Middle frontal gyrus (tissue), 1 donor: ENCODE data around the gene HOOK2.
"Not testable (repeated sequence)": the region's sequence is repeated elsewhere in the genome, so short reads cannot be mapped to it uniquely, and the experiment has no call there.

Experiments used
- DNase-seq: peaks from one replicate; pipeline ENCODE4 v3.0.0-alpha.2; 2015; ENCODE audit warnings: low spot score; ENCODE audit errors: extremely low spot score

Gene HOOK2, protein sequence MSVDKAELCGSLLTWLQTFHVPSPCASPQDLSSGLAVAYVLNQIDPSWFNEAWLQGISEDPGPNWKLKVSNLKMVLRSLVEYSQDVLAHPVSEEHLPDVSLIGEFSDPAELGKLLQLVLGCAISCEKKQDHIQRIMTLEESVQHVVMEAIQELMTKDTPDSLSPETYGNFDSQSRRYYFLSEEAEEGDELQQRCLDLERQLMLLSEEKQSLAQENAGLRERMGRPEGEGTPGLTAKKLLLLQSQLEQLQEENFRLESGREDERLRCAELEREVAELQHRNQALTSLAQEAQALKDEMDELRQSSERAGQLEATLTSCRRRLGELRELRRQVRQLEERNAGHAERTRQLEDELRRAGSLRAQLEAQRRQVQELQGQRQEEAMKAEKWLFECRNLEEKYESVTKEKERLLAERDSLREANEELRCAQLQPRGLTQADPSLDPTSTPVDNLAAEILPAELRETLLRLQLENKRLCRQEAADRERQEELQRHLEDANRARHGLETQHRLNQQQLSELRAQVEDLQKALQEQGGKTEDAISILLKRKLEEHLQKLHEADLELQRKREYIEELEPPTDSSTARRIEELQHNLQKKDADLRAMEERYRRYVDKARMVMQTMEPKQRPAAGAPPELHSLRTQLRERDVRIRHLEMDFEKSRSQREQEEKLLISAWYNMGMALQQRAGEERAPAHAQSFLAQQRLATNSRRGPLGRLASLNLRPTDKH

DNA sequence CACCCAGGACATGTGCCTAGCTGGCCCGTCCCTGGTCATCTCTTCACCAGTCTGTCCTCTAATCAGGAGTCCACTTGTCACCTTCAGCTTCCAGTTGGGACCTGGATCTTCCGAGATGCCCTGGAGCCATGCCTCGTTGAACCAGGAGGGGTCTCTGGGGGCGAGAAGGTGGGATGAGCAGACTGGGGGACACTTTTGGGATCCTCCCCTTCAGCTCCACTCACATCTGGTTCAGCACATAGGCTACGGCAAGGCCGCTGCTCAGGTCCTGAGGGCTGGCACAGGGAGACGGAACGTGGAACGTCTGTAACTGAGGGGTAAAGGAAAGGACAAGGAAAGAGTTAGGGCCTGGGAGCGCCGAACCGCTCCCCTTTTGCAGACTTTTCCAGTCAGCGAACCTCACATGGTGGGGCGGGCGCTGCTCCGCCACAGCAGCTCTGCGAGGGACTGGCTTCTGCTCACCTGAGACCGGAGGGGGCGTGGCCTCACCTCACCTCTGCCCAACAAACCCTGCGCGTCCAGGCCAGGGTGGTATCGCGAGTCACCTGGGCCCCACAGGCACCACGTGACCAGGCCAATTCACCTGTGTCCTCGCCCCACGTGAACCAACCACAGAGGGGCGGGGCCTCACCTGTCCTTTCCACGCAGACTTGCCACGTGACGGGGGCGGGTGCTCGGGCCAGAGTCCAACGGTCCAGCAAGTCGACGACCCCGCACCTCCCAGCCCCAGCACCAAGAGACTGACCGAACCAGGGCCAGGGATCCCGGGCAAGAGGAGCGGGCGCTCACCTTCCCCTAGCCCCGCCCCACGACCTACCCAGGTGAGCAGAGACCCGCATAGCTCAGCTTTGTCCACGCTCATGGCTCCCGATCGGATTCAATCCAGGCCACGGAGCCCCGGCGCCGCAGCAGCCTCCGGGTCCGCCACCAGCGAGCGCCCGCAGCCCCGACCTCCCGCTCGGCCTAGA lies at the start of gene HOOK2:
Gene HOOK2, minus strand, starts transcription at position 965 of the 968 bp plus-strand sequence. Its CDS starts 103 bp downstream, at position 862.
- no peak for DNase-seq

- DNase-seq = no peak
These were observed 46.4 kb upstream of the HOOK2 start for GRCh38 chr19:12821761-12822160.

DNA sequence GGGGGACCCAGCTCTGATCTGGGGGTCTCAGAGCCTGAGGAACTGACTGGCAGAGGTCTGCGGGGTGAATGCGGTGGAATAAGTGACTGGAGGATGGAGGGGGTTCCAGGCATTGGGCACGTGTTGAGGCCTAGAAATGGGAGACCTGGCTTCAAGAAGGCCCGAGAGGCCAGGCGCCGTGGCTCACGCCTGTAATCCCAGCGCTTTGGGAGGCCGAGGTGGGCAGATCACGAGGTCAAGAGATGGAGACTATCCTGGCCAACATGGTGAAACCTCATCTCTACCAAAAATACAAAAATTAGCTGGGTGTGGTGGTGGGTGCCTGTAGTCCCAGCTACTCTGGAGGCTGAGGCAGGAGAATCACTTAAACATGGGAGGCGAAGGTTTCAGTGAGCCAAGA lies 42.5 kb upstream of the HOOK2 start:
- DNase-seq = not testable (repeated sequence)

GRCh38 chr19:12817188-12817587 lies 41.8 kb upstream of the HOOK2 start:
- not testable (repeated sequence) for DNase-seq

GRCh38 chr19:12815088-12815487 lies 39.7 kb upstream of the HOOK2 start:
- no peak for DNase-seq

GRCh38 chr19:12806242-12807081 lies 31.1 kb upstream of the HOOK2 start, which contains the start of gene RNASEH2A:
RNASEH2A (plus strand) TSS chr19:12806584; CDS start chr19:12806674, 90 bp downstream.
- DNase-seq = peak; percentile 89

DNA sequence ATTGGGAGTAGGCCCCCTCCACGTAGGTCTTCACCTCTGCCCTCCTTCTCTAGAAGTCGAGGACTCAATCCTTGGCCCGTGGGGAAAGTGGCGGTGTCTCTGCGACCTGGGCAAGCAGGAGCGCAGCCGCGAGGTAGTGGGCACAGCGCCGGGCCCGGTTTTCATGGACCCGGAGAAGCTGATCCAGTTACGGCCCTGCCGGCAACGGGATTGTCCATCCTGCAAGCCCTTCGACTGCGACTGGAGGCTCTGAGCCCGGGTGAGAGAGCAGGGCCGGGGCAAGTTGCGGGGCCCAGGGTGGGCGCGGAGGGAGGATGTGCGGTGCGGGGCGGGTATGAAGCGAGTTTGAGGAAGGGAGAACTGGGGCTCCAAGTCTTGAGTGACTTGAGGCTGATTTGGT lies 28.7 kb upstream of the HOOK2 start:
- DNase-seq = no peak

GRCh38 chr19:12802267-12803106 lies 27.1 kb upstream of the HOOK2 start:
- DNase-seq = no peak

DNA sequence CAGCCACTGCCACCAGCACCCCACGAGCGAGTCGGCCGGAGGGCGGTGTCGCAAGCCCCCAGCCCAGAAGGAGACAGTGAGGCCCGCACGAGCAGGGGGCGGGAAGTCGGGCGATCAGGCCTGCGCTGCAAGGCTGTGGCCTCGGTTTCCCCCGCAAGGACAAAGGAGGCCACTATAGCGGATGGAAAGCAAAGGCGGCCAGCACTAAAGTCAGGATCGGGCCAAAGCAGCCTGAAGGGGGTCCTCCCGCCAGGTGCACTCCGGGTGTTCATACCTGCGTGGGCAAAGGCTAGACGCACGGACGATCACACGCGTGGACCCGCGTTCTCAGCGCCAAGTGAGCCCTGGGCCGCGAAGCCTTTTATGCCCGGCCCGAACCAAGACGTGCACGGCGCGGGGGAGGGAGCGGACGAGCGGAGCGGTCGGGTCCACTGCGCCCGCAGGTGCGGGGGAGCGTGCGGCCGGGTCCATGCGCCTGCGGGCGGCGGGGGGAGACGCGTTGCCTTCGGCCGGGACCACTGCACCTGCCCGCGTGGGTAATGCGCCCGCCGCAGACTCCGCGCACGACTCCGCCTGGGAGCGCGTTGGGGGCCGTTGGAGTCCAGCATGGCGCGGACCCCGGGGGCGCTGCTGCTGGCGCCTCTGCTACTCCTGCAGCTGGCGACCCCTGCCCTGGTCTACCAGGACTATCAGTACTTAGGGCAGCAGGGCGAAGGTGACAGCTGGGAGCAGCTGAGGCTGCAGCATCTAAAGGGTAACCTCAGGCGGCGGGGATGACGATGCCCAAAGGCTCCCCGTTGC lies 26.3 kb upstream of the HOOK2 start, which contains the start of the genes PRDX2 and THSD8:
Gene PRDX2, minus strand, starts transcription at position 335 of the 801 bp plus-strand sequence. CDS start 539 bp downstream, outside the sequence.
Gene THSD8, plus strand, starts transcription at position 604 of the 801 bp plus-strand sequence. Its CDS starts 3 bp downstream, at position 607.
- peak; percentile 67 for DNase-seq

DNA sequence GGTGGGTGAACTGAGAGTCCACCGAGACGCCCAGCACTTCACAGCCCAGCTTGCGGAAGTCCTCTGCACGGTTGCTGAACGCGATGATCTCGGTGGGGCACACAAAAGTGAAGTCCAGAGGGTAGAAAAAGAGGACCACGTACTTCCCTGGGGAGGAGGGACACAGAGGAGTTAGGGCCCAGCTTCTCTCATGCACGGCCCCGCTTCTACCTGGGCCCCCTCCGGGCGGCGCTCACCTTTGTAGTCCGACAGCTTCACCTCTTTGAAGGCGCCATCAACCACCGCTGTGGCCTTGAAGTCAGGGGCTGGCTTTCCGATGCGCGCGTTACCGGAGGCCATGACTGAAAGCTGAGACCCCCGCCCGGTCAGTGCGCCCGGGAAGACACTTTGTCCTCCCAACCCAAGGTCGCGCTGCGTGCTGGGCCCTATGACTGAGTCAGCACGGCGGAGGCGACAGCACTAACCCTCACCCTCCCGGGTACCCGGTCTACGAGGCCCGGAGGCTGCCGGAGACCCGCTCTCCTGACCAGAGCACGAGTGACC lies 25.6 kb upstream of the HOOK2 start:
- no peak for DNase-seq

- no peak for DNase-seq
These were observed 25.1 kb upstream of the HOOK2 start for GRCh38 chr19:12800466-12800770.

- DNase-seq = no peak
These were observed 24.6 kb upstream of the HOOK2 start for GRCh38 chr19:12799742-12800465.

DNA sequence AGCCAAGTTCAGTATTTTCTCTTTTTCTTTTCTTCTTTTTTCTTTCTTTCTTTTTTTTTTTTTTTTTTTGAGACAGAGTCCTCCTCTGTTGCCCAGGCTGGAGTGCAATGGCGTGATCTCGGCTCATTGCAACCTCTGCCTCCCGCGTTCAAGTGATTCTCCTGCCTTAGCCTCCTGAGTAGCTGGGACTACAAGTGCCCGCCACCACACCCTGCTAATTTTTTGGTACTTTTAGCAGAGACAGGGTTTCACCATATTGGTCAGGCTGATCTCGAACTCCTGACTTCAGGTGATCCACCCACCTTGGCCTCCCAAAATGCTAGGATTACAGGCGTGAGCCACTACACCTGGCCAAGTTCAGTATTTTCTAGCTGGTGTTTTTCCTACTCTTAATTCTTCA lies 22.3 kb upstream of the HOOK2 start:
- DNase-seq = not testable (repeated sequence)

GRCh38 chr19:12797141-12797587 lies 21.8 kb upstream of the HOOK2 start:
- DNase-seq = no peak

- DNase-seq = no peak
These were observed 21.1 kb upstream of the HOOK2 start for GRCh38 chr19:12796146-12797071.

DNA sequence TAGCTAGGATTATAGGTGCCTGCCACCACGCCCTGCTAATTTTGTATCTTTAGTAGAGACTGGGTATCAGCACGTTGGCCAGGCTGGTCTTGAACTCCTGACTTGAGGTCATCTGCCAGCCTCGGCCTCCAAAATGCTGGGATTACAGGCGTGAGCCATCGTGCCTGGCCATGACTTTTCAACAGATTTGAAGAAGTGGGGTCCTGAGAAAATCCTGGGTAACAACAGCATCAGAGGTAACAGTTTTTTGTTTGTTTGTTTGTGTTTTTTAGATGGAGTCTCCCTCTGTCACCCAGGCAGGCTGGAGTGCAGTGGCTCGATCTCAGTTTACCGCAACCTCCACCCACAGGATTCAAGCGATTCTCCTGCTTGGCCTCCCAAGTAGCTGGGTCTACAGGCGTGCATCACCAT lies 19.6 kb upstream of the HOOK2 start:
- DNase-seq = no peak
